ENCODE data around the gene PTPRM. TPM values are rescaled to one million over a fixed set of nuclear protein-coding genes. Genes with fewer than 3 reads are reported as not detected.

PTPRM gene
- total RNA-seq, 2 donors from 2014 or later: 53.4 to 64.7 TPM

- no peak for DNase-seq (ENCODE audit: low spot score)
- intact Hi-C loops (cut with DNase I): no loop called here
Measured at GRCh38 chr18:7683753-7684152, 116.6 kb downstream of the PTPRM start.

- intact Hi-C loops (cut with DNase I): no loop called here
- no peak for DNase-seq (ENCODE audit: low spot score)
Measured at GRCh38 chr18:7684357-7684756, 117.2 kb downstream of the PTPRM start.

DNA sequence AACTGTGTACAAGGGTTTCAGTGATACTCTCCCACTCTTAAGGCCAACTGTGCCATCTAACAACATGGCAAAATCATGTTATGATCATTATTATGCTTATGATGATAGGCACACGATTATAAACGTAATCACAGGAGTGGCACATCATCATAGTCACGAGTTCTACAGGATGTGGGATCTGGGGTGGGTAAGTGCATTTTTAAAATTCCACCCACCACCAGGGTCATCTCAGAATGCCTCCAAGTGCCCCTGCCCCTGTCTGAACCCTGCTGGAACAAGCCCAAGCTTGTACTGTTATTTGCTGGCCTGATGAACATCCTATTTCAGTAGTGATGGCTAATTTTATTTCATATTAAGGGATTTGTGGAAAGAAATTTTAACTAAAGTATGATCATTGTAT lies 117.8 kb downstream of the PTPRM start:
- intact Hi-C loops (cut with DNase I): no loop called here
- DNase-seq (ENCODE audit: low spot score): no peak

DNA sequence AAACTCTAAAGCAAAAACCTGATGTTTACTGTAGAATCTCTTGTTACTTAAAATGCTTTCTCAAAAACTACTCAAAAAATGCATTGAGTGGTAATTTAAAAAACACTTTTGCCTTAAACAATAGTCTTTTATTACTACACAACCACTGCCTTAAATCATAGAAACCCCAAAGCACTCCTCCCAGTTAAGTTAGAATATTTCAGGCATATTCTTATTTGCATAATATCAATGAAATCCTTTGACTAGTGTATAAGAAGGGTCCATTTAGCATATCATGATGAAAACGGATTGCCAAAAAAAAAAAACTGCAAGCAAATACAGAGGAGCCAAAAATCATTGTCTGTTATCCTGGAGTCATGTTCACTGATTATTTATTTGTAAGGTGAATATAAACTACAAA lies 119.2 kb downstream of the PTPRM start:
- DNase-seq (ENCODE audit: low spot score): no peak
- intact Hi-C loops (cut with DNase I): no loop called here

- intact Hi-C loops (cut with DNase I): no loop called here
- DNase-seq (ENCODE audit: low spot score): no peak
Measured at GRCh38 chr18:7688580-7688979, 121.5 kb downstream of the PTPRM start.

DNA sequence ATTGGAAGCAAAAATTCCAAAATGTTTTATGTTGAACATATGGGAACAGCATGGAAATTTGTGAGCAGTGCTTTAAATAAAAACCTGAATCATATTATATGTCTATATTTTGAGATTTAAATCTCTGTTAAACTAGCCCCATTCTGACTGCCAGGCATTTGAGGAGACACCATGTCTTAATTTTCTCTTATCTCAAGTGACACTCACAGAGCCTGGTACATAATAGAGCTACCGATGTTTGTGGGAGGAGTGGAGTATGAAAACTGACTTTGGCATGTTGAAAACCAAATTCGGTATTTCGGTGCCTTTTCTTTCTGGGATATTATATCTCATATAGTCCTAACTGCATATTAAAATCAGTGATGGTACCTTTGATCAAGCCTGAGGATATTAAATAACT lies 124.1 kb downstream of the PTPRM start:
- no peak for DNase-seq (ENCODE audit: low spot score)
- intact Hi-C loops (cut with DNase I): no loop called here

- DNase-seq (ENCODE audit: low spot score): no peak
- intact Hi-C loops (cut with DNase I): no loop called here
Measured at GRCh38 chr18:7696780-7697179, 129.7 kb downstream of the PTPRM start.

GRCh38 chr18:7697306-7697705 lies 130.2 kb downstream of the PTPRM start:
- no peak for DNase-seq (ENCODE audit: low spot score)
- intact Hi-C loops (cut with DNase I): no loop called here

GRCh38 chr18:7711495-7711894 lies 144.4 kb downstream of the PTPRM start:
- intact Hi-C loops (cut with DNase I): no loop called here
- no peak for DNase-seq (ENCODE audit: low spot score)

GRCh38 chr18:7720395-7720794 lies 153.3 kb downstream of the PTPRM start:
- DNase-seq (ENCODE audit: low spot score): no peak
- intact Hi-C loops (cut with DNase I): no loop called here

DNA sequence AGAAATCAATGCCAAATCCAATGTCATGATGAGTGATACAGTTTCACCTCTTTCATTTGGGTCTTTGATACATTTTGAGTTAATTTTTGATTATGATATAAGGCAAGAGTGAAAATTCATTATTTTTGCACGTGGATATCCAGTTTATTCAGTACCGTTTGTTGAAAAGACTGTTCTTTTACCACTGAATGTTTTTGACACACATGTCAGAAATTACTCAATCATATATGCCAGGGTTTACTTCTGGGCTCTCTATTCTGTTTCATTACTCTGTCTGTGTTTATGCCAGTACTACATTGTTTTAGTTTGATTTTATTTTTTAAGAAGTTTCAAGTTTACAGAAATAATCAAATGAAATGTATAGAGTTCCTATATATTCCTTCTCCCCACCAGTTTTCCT lies 154.4 kb downstream of the PTPRM start:
- intact Hi-C loops (cut with DNase I): no loop called here

GRCh38 chr18:7722955-7723354 lies 155.8 kb downstream of the PTPRM start:
- no peak for DNase-seq (ENCODE audit: low spot score)
- intact Hi-C loops (cut with DNase I): no loop called here

More for the DNA sequence above, 154.4 kb downstream of the PTPRM start:
- DNase-seq (ENCODE audit: low spot score): no peak

GRCh38 chr18:7723558-7723957 lies 156.4 kb downstream of the PTPRM start:
- intact Hi-C loops (cut with DNase I): no loop called here
- no peak for DNase-seq (ENCODE audit: low spot score)

GRCh38 chr18:7725473-7725872 lies 158.4 kb downstream of the PTPRM start:
- intact Hi-C loops (cut with DNase I): no loop called here
- no peak for DNase-seq (ENCODE audit: low spot score)

- no peak for DNase-seq (ENCODE audit: low spot score)
- intact Hi-C loops (cut with DNase I): no loop called here
Measured at GRCh38 chr18:7725897-7726296, 158.8 kb downstream of the PTPRM start.

GRCh38 chr18:7726522-7726921 lies 159.4 kb downstream of the PTPRM start:
- intact Hi-C loops (cut with DNase I): no loop called here
- no peak for DNase-seq (ENCODE audit: low spot score)

DNA sequence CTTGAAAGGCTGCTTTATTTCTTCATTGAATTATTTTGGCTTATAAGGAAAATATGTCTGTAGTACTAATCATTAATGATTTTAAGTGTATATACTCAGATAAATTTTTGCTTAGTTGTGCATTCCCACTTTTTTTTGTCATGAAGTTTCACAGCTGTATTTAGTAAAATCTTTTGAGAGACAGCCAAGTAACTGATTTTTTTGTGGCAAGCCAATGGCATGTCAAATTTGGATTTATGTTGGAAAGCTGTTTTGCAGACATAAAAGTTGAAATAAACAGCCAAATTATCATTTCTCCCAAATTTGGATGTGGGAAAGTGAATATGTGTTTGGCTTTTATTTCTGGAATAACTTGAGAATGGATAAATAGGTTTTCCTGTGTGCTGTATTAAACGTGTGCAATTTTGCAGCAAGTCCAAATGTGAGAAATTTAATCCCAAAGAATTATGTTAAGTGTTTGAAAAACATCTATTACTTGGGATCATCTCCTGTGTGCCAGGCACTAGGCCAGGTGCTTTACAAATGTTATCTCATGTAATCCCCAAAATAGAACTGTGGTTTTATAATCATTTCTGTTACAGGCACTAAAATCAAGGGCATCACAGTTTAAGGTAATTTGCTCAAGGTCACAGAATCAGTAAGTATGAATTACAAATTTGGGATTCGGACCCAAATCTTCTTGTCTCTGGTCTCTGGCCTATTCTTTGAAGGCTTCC lies 160.4 kb downstream of the PTPRM start:
- DNase-seq (ENCODE audit: low spot score): no peak
- intact Hi-C loops (cut with DNase I): no loop called here

DNA sequence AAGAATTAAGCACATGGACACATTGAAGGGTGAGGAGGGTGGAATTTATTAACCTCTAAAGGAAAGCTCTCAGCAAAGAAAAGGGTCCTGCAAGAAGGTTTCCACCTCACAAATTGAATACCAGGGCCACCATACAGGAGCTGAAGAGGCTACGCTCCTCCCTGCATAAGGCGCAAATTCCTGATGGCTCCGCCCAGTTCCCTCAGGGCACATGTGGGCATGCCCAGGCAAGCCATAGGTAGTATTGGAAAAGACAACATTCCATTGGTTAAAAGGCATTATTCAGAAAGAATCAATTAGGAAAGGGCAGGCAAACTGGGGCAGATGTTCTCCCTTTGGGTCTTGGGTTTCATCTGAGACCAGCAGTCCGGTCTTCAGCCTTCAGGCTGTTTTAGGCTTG lies 161.2 kb downstream of the PTPRM start:
- no peak for DNase-seq (ENCODE audit: low spot score)
- intact Hi-C loops (cut with DNase I): no loop called here

GRCh38 chr18:7729868-7730267 lies 162.8 kb downstream of the PTPRM start:
- intact Hi-C loops (cut with DNase I): loop anchor here in 1 of 2 donors (5.0 kb wide), 1 partner anchor 1202 kb away; no protein-coding TSS in a partner anchor
- DNase-seq (ENCODE audit: low spot score): no peak

GRCh38 chr18:7730682-7731081 lies 163.6 kb downstream of the PTPRM start:
- intact Hi-C loops (cut with DNase I): loop anchor here in 1 of 2 donors (5.0 kb wide), 1 partner anchor 1202 kb away; no protein-coding TSS in a partner anchor
- no peak for DNase-seq (ENCODE audit: low spot score)

- intact Hi-C loops (cut with DNase I): loop anchor here in 1 of 2 donors (5.0 kb wide), 1 partner anchor 1199 kb away; no protein-coding TSS in a partner anchor
- DNase-seq (ENCODE audit: low spot score): no peak
Measured at GRCh38 chr18:7733642-7734041, 166.5 kb downstream of the PTPRM start.
